SK-N-SH (cell line): ENCODE data around the gene ITSN2. TPM values are rescaled to one million over a fixed set of nuclear protein-coding genes. Genes with fewer than 3 reads are reported as not detected.

Experiments
- CTCF ChIA-PET: fragments of 300-600, 350-600 bp; formaldehyde crosslinking; extraction: SDS; loops from one replicate; lab custom pipeline; 2021; lab: Yijun Ruan, JAX
- POLR2A ChIA-PET: fragments of 350-600 bp; sonication (Branson Sonifier 250); formaldehyde crosslinking; extraction: SDS; loops from one replicate; lab custom pipeline; 2020; ENCODE audit warnings: antibody characterized with exemption, inconsistent platforms; lab: Yijun Ruan, JAX
- DNase-seq: peaks from one replicate; pipeline ENCODE4 v3.0.0; 2012
- H2AFZ ChIP-seq: fragments of 200-600 bp; sonication (generic); 2 replicates; pipeline ENCODE4 v1.8.1; 2016; ENCODE audit warnings: antibody characterized with exemption, mild to moderate bottlenecking, low read depth
- H3F3A ChIP-seq: fragments of 200-600 bp; sonication (generic); replicated peaks from 2 replicates; pipeline ENCODE3; 2016; ENCODE audit warnings: antibody characterized with exemption, mild to moderate bottlenecking; ENCODE audit not compliant: insufficient read depth
- H3K27ac ChIP-seq, 2 experiments: fragments of 200-500 bp in 1 of 2; fragments of 200-600 bp in 1 of 2; sonication (Bioruptor generic) in 1 of 2; sonication (generic), shearing (Covaris generic) in 1 of 2; 2 replicates each; pipeline versions ENCODE4 v1.5.1 to v1.6.1; 2014 to 2016; ENCODE audit warnings: low read depth in 2 of 2, inconsistent platforms in 1 of 2, low read length in 1 of 2, mild to moderate bottlenecking in 1 of 2, mixed read lengths in 1 of 2
- H3K27me3 ChIP-seq: fragments of 200-600 bp; sonication (generic), shearing (Covaris generic); 2 replicates; pipeline ENCODE4 v1.6.1; 2016; ENCODE audit warnings: mixed run types; ENCODE audit not compliant: insufficient read depth
- H3K36me3 ChIP-seq, 2 experiments: fragments of 200-500 bp in 1 of 2; fragments of 200-600 bp in 1 of 2; sonication (Bioruptor generic) in 1 of 2; sonication (generic) in 1 of 2; replicated peaks in 1 of 2; 2 replicates each; pipeline versions ENCODE3 to v1.5.1; 2014 to 2016; ENCODE audit warnings: low read length in 1 of 2, mild to moderate bottlenecking in 1 of 2; ENCODE audit not compliant: insufficient read depth in 2 of 2, control insufficient read depth in 1 of 2
- H3K4me1 ChIP-seq, 2 experiments: fragments of 200-500 bp in 1 of 2; fragments of 200-600 bp in 1 of 2; sonication (Bioruptor generic) in 1 of 2; sonication (generic), shearing (Covaris generic) in 1 of 2; 2 replicates each; pipeline versions ENCODE4 v1.5.1 to v1.6.1; 2014 to 2016; ENCODE audit warnings: low read depth in 1 of 2, low read length in 1 of 2, mixed run types in 1 of 2; ENCODE audit not compliant: insufficient read depth in 2 of 2, control insufficient read depth in 1 of 2
- H3K4me2 ChIP-seq: fragments of 200-600 bp; sonication (generic), shearing (Covaris generic); 2 replicates; pipeline ENCODE4 v1.6.1; 2017; ENCODE audit warnings: mixed run types
- H3K4me3 ChIP-seq, 2 experiments: fragments of 200-500 bp in 1 of 2; fragments of 200-600 bp in 1 of 2; sonication (Bioruptor generic) in 1 of 2; sonication (generic), shearing (Covaris generic) in 1 of 2; 2 replicates each; pipeline versions ENCODE4 v1.5.1 to v1.8.1; 2014 to 2016; ENCODE audit warnings: low read depth in 2 of 2, inconsistent platforms in 1 of 2, low read length in 1 of 2, mild to moderate bottlenecking in 1 of 2, mixed read lengths in 1 of 2, moderate library complexity in 1 of 2
- H3K79me2 ChIP-seq: fragments of 200-600 bp; sonication (generic); 2 replicates; pipeline ENCODE4 v1.8.1; 2017; ENCODE audit warnings: mild to moderate bottlenecking; ENCODE audit not compliant: insufficient read depth
- H3K9ac ChIP-seq: fragments of 200-600 bp; sonication (generic); 2 replicates; pipeline ENCODE4 v1.6.1; 2017; ENCODE audit warnings: mixed run types
- H3K9me2 ChIP-seq: fragments of 200-600 bp; sonication (generic); 2 replicates; pipeline ENCODE4 v1.6.1; 2017; ENCODE audit warnings: mixed run types
- H3K9me3 ChIP-seq: fragments of 200-600 bp; sonication (generic); 2 replicates; pipeline ENCODE4 v1.6.1; 2017; ENCODE audit warnings: mixed run types, mild to moderate bottlenecking, moderate library complexity
- H4K20me1 ChIP-seq: fragments of 200-600 bp; sonication (generic); 2 replicates; pipeline ENCODE4 v1.6.1; 2017; ENCODE audit warnings: mild to moderate bottlenecking, mixed run types; ENCODE audit not compliant: insufficient read depth
- CHD2 ChIP-seq: fragments of 150-350 bp; IDR thresholded peaks from 2 replicates; pipeline ENCODE4 v1.6.1; 2018; ENCODE audit warnings: low read length; ENCODE audit not compliant: partially characterized antibody
- FOSL2 ChIP-seq: IDR thresholded peaks from 2 replicates; pipeline ENCODE4 v1.4.0; 2012; ENCODE audit warnings: low read depth, mild to moderate bottlenecking, moderate library complexity, borderline replicate concordance
- FOXM1 ChIP-seq: IDR thresholded peaks from 2 replicates; pipeline ENCODE4 v1.4.0; 2012; ENCODE audit warnings: low read depth, mild to moderate bottlenecking
- GABPA ChIP-seq: IDR thresholded peaks from 2 replicates; pipeline ENCODE4 v1.4.0; 2012; ENCODE audit warnings: low read depth, mild to moderate bottlenecking
- GATA2 ChIP-seq: sonication (generic); formaldehyde crosslinking; IDR thresholded peaks from 2 replicates; pipeline ENCODE4 v1.5.0; 2020; ENCODE audit warnings: mild to moderate bottlenecking, missing genetic modification reagents
- JUND ChIP-seq: IDR thresholded peaks from 2 replicates; pipeline ENCODE4 v1.4.0; 2012
- MEF2A ChIP-seq: IDR thresholded peaks from 2 replicates; pipeline ENCODE4 v1.4.0; 2012; ENCODE audit warnings: low read depth, borderline replicate concordance
- NFIC ChIP-seq: IDR thresholded peaks from 2 replicates; pipeline ENCODE4 v1.4.0; 2012; ENCODE audit warnings: borderline replicate concordance
- RFX5 ChIP-seq: IDR thresholded peaks from 2 replicates; pipeline ENCODE4 v1.6.1; 2012; ENCODE audit warnings: mild to moderate bottlenecking, improper control_type of control experiment, low read length
- RXRA ChIP-seq: IDR thresholded peaks from 2 replicates; pipeline ENCODE4 v1.4.0; 2012; ENCODE audit warnings: low read depth, mild to moderate bottlenecking, borderline replicate concordance
- SMC3 ChIP-seq: IDR thresholded peaks from 2 replicates; pipeline ENCODE4 v1.6.1; 2012; ENCODE audit warnings: low read depth, low read length, improper control_type of control experiment
- TAF1 ChIP-seq: IDR thresholded peaks from 2 replicates; pipeline ENCODE4 v1.6.1; 2012; ENCODE audit warnings: low read depth, mild to moderate bottlenecking, low read length, moderate library complexity, borderline replicate concordance
- TCF12 ChIP-seq: IDR thresholded peaks from 2 replicates; pipeline ENCODE4 v1.4.0; 2012
- YY1 ChIP-seq: IDR thresholded peaks from 2 replicates; pipeline ENCODE4 v1.4.0; 2012; ENCODE audit warnings: low read depth, mild to moderate bottlenecking
- WGBS: methylation state at CpG from one replicate; pipeline ENCODE4 v1.1.6; 2017; ENCODE audit warnings: low lambda C conversion rate; 5-methylcytosine and 5-hydroxymethylcytosine counted together
- polyA plus RNA-seq, 3 experiments: library from polyadenylated mRNA; depleted of rRNA; stranded (reverse); fragments of >200 nt; gene quantifications; 2 replicates each; pipeline ENCODE4 v1.2.3, GENCODE V29; 2012
- TF ChIP-seq, protein P1 (sequence below): IDR thresholded peaks from 2 replicates; pipeline ENCODE4 v1.4.0; 2012; ENCODE audit warnings: low read depth, borderline replicate concordance
- TF ChIP-seq, protein P2 (sequence below): IDR thresholded peaks from 2 replicates; pipeline ENCODE4 v1.6.1; 2012; ENCODE audit warnings: mild to moderate bottlenecking, low read depth, low read length, moderate library complexity
- TF ChIP-seq, protein P3 (sequence below): IDR thresholded peaks from 2 replicates; pipeline ENCODE4 v1.4.0; 2012; ENCODE audit warnings: low read depth

Gene ITSN2
- polyA plus RNA-seq, 1 of the 3 experiments (the other 2 are of a cell fraction), result 11.9 TPM

DNA sequence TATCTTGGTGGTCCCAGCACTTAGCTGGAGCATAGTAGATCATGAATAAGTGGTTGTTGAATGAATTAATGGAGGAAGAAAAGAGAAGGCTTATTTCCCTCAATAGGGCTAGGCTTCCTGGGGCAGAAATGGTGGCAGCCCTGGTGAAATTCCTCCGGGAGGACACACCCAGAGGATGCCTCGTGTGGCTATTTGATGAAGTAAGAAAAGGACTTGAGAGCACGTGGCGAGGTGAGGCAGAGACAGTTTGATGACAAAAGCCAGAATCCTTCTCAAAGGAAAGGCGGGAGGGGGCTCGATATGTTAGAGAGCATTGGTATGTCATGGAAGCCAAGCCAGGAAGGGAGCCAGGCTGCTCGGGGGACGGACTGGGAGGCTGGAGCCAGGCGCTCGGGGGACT, 170.8 kb downstream of the ITSN2 start (continued):
- TF ChIP-seq, protein P1, sequence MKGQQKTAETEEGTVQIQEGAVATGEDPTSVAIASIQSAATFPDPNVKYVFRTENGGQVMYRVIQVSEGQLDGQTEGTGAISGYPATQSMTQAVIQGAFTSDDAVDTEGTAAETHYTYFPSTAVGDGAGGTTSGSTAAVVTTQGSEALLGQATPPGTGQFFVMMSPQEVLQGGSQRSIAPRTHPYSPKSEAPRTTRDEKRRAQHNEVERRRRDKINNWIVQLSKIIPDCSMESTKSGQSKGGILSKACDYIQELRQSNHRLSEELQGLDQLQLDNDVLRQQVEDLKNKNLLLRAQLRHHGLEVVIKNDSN, result no peak

DNA sequence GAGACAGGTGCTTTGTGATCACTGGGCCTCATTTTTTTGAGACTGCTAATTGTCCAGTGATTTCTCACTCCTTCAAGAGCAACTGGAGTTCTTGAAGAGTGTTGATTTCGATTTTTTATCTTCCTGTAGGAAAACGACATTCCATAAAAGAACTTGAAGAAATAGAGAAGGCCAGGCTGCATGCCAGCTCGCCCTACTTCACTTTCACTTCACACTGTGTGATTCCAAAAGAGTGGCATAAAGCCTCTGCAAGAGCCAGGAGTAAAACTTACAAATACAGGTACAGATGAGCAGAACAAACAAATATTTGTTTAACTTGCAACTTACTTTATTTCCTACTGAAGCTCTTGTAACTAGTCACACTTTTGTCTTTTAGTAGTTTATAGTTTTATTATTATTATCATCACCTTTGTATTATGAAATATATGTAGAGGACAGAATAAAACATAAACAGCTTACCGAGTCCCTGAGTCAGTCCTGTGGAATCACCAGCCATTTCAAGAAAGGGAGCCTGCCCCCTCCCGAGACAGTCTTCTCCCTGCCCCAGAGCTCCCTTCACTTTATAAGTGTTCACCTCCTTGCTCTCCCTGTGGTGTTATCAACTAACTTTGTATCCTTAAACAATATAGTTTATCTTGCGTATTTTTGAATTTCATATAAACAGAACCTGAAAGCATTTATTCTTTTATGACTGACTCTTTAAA, 176.8 kb downstream of the ITSN2 start:
- ChIA-PET CTCF (interaction anchor here (0.6 to 1.0 kb wide), 2 partner anchors 16 to 80 kb away, joined by 3 read pairs; no protein-coding TSS in a partner anchor), POLR2A (no interaction called here)
- Histone ChIP-seq H3K4me1 (no peaks in the 10 kb centered on the region), H3K9me2 (no peaks in the 10 kb centered on the region), H2AFZ (no peak overlapping the region), H3K27ac (no peak overlapping the region), H4K20me1 (no peaks in the 10 kb centered on the region), H3K4me2 (no peak overlapping the region), H3F3A (no peaks in the 10 kb centered on the region), H3K4me3 (no peak overlapping the region), H3K36me3 (no peaks in the 10 kb centered on the region), H3K27me3 (no peaks in the 10 kb centered on the region), H3K9me3 (peaks cover 4% of the 10 kb centered on the region; the same call in 1 of the 2 replicates), H3K9ac (no peak overlapping the region), H3K79me2 (no peaks in the 10 kb centered on the region)
- WGBS, result 59% methylated on average over 6 of the region's 6 CpGs
- TF ChIP-seq GABPA (no peak), JUND (no peak), SMC3 (no peak), MEF2A (no peak), CHD2 (no peak), YY1 (no peak)
- TF ChIP-seq, protein P2, sequence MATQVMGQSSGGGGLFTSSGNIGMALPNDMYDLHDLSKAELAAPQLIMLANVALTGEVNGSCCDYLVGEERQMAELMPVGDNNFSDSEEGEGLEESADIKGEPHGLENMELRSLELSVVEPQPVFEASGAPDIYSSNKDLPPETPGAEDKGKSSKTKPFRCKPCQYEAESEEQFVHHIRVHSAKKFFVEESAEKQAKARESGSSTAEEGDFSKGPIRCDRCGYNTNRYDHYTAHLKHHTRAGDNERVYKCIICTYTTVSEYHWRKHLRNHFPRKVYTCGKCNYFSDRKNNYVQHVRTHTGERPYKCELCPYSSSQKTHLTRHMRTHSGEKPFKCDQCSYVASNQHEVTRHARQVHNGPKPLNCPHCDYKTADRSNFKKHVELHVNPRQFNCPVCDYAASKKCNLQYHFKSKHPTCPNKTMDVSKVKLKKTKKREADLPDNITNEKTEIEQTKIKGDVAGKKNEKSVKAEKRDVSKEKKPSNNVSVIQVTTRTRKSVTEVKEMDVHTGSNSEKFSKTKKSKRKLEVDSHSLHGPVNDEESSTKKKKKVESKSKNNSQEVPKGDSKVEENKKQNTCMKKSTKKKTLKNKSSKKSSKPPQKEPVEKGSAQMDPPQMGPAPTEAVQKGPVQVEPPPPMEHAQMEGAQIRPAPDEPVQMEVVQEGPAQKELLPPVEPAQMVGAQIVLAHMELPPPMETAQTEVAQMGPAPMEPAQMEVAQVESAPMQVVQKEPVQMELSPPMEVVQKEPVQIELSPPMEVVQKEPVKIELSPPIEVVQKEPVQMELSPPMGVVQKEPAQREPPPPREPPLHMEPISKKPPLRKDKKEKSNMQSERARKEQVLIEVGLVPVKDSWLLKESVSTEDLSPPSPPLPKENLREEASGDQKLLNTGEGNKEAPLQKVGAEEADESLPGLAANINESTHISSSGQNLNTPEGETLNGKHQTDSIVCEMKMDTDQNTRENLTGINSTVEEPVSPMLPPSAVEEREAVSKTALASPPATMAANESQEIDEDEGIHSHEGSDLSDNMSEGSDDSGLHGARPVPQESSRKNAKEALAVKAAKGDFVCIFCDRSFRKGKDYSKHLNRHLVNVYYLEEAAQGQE, result no peak
- no peak for DNase-seq

DNA sequence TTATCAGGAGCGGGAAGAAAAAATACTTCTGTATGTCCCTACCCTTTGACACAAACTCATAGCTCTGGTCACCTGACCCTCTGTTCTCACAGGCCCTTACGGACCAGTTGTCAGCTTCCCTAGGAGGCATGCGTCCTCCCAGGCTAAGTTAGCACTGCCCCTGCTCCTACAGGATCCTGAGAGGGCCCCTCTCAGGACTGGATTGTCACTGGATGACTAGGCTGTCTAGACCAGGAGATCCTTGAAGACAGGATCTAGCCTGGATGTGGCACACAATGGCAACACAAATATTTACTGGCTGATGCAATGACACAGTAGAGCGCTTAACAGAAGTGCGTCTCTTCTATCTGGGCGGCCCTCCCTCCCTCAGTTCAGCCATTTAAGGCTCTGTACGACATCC, 177.8 kb downstream of the ITSN2 start:
- Histone ChIP-seq H3K9me3 (peaks cover 4% of the 10 kb centered on the region; the same call in 1 of the 2 replicates), H4K20me1 (no peaks in the 10 kb centered on the region), H3K4me1 (no peaks in the 10 kb centered on the region), H3K27me3 (no peaks in the 10 kb centered on the region), H3F3A (no peaks in the 10 kb centered on the region), H3K4me2 (no peak overlapping the region), H3K79me2 (no peaks in the 10 kb centered on the region), H3K27ac (no peak overlapping the region), H3K9me2 (no peaks in the 10 kb centered on the region), H2AFZ (no peak overlapping the region), H3K9ac (no peak overlapping the region), H3K4me3 (no peak overlapping the region), H3K36me3 (no peaks in the 10 kb centered on the region)
- ChIA-PET POLR2A (no interaction called here), CTCF (interaction anchor here (1.0 kb wide), 1 partner anchor 79 kb away, joined by 3 read pairs; no protein-coding TSS in a partner anchor)
- WGBS, result 92% methylated on average over 7 of the region's 7 CpGs
- no peak for DNase-seq
- no peak for TF ChIP-seq SMC3
- no peak for TF ChIP-seq MEF2A
- TF ChIP-seq NFIC, result no peak
- no peak for TF ChIP-seq RFX5
- no peak for TF ChIP-seq FOSL2
- TF ChIP-seq, protein P2, result no peak
- TF ChIP-seq JUND, result no peak
- TF ChIP-seq GATA2, result no peak
- TF ChIP-seq, protein P3, sequence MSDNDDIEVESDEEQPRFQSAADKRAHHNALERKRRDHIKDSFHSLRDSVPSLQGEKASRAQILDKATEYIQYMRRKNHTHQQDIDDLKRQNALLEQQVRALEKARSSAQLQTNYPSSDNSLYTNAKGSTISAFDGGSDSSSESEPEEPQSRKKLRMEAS, result no peak
- TF ChIP-seq TAF1, result no peak
- no peak for TF ChIP-seq TCF12
- no peak for TF ChIP-seq CHD2
- TF ChIP-seq FOXM1, result no peak
- no peak for TF ChIP-seq RXRA
